UCSD-AML1 (cell line): ENCODE results near the gene PIGK.
A peak's percentile ranks its signal among the peaks of the same experiment; 100 is the strongest.

Source experiments
- DNase-seq: peaks from one replicate; lab custom pipeline; 2025; ENCODE audit not compliant: unreplicated experiment; lab: John Stamatoyannopoulos, UW

Gene PIGK

DNA sequence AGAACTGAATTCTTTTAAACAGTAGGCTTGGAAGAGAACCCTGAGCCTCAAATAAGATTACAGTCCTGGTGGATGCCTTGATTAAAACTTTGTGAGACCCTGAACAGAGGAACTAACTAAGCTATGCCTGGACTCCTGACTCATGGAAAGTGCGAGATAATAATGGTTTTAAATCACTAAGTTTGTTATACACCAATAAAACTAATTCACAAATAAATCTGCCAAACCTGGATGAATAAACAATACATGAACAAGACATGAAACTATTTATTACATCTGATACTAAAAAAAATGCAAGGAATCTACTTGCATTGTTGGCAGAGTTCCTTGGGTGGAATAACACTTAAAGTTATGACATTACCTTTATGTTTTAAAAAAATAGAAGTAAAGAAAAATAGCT lies 118.4 kb downstream of the PIGK start:
- DNase-seq: no peak

GRCh38 chr1:77096496-77097255 lies 122.6 kb downstream of the PIGK start:
- no peak for DNase-seq

DNA sequence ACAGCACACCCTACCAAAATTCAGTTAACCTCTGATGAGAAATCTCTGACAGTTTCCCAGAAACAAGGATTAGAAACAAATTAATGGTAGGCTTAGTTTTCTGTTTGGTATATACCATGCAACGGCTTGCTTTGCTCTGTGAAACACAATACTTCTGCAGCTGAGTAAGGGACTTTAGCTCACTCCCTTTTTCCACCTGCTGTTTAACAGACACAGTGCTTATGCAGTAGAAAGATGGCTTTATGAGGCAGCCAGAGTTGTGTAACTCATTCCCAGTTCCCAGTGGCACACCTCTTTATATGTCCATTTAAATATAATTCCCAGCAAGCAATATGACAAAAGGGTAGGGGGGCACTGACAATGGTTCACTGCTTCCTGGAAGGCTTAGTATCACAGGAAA lies 124.0 kb downstream of the PIGK start:
- no peak for DNase-seq

GRCh38 chr1:77089756-77090155 lies 129.5 kb downstream of the PIGK start:
- no peak for DNase-seq

GRCh38 chr1:77085109-77085508 lies 134.1 kb downstream of the PIGK start:
- no peak for DNase-seq

DNA sequence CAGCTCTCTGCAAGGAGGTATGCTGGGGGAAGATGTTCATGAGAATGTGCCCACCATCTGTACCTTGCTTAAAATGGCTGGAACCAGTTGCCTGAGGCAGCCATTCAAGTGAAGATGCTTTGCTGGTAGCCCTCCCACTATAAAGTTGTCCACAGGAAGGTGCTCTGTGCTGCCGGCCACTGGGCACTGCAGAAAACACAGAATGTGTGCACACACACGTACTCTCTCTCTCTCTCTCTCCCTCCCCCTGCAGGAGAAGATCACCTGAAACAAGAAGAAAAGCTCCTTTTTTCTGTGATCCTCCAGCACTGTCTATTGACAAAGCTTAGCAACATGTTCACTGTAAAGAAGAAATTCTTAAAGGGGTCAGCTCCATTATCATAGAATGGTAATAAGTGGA lies 134.8 kb downstream of the PIGK start:
- DNase-seq: no peak

GRCh38 chr1:77081834-77082233 lies 137.4 kb downstream of the PIGK start:
- DNase-seq: no peak

DNA sequence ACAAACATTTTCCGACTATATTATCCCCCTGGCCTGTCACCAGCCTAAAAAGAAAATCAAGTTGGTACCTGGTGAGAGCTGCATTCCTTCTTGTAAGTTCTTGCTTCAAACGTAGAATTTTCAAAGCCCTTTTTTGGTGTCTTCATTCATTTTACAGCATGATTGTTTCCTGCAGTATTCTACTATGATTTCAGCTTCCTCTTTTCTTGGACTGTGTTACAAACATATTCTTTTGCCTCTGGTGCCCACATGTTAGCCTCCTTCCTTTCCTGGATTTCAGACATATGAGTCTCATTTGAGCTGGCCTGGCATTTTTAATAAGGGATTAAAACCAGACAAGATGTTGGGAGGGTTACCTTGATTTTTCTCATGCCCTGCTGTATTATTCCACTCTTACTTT lies 142.5 kb downstream of the PIGK start:
- no peak for DNase-seq

DNA sequence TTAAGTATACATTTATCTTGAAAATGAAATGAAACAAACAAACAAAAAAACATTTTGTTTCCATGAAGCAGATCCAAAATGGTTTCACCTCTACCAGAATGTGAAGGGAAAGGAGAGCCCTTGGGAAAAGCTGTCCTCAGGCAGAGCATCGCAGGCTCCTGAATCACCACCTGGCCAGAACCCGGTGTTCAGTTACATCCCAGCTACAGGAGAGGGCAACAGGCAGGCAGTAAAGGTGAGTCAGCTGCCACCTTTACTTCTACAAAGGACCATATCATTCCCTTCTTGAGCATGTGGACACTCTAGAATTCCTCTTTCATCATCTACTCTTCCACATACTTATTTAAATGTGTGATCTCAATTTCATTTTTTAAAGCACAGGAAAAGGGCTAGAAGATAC lies 151.2 kb downstream of the PIGK start:
- no peak for DNase-seq

DNA sequence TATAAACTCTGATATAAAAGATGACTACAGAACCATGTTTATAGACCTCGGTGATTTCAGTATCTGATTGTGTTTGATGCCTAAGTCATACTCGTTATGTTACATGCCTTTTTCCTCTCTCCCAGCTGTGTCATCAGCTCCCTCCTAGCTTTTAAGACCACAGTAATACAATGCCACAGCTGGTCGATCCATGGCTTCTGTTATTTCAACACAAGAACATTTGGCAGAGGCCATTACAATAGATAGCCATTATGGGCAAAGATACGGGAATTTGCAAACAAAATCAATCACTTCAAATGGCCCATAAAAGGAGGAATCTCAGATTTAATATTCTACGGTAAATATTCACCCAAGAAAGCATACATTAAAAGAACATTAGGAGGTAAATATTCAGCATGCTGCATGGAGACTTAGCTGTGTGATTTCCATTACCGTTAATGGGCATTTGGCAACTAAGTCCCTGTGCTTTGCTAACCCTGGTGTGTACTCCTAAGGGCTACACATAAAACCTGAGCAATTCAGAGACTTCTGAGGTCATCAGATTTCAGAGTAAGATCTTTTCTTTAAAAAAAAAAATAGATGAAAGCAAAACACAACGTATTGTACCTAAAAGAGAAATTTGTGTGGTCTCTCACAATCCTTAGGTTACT lies 153.4 kb downstream of the PIGK start:
- DNase-seq: no peak

DNA sequence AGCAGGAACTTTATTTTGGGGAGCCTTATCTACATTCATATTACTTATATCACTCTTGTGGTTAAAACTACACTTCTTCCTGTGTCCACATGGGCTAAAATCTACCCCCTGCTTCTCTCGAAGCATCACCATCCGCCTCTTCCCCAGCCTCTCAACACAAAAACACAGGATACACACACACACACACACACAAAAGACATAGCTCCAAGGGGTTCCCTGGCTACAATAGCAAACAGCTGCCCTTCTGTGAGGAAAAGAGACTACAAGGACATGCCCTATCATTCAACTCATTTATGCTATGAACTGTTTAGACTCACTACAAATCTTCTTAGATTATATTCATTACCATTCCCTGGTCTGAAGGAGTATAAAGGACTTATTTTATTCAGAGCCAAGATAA lies 155.0 kb downstream of the PIGK start:
- no peak for DNase-seq

DNA sequence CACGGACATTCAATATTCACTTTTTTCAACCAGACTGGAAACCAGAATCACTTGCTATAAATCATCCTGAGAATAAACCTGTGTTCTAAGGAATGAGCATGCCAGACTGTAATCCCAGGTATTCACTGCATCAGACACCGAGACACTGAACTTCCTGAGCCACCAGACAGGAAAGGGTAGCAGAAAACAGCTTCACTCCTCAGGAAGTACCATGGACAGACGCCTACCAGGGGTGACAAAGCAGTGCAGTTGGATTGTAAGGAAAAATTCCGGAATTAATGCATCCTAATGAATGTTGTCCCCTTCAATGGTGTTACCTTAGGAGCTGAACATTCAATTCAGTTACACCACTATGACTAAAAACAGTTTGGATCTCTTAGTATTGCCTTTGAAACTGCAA lies 156.1 kb downstream of the PIGK start:
- DNase-seq: no peak

- DNase-seq: no peak
Observed at GRCh38 chr1:77061162-77061561, 158.1 kb downstream of the PIGK start.

- peak; percentile 56 for DNase-seq
Observed at GRCh38 chr1:77060000-77060399, 159.2 kb downstream of the PIGK start.

DNA sequence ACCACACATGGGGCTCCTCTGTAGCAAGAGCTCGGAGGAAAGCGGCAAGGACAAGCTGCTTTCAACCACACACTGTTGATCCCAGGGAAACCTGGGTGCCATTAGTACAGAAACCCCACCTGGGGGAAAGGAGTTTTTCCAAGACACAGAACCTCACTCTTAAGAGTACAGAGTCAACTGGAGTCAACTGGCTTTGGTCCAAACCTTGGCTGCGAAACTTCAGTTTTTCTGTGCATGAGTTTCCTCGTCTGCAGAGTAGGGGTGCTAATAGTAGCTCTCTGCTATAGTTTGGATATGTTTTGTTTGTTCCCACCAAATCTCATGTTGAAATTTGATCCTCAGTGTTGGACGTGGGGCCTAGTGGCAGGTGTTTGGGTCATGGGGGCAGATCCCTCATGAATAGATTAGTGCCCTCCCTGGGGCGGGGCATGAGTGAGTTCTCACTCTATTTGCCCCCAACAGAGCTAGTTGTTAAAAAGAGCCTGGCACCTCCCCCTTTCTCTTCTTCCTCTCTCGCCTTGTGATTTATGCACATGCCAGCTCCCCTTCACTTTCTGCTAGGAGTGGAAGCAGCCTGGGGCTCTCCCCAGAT lies 161.1 kb downstream of the PIGK start:
- no peak for DNase-seq

DNA sequence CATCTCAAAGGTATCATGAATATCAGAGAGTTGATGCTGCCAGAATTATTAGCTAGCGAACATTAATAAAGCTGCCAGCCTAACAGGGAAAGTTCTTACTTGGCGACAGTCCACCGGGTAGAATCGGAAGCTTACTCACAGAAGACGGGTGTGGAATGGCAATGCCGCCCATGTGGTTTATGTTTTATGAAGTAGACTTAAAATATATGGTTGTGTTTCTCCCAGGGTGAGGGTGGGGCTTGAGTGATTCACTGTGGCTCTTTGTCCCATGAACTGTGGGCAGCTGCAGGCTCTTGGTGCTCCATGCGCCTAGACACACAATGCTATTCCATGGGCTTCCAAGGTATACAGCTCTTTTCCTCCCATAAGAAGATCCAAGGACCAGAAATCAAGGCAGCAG lies 162.7 kb downstream of the PIGK start:
- no peak for DNase-seq

DNA sequence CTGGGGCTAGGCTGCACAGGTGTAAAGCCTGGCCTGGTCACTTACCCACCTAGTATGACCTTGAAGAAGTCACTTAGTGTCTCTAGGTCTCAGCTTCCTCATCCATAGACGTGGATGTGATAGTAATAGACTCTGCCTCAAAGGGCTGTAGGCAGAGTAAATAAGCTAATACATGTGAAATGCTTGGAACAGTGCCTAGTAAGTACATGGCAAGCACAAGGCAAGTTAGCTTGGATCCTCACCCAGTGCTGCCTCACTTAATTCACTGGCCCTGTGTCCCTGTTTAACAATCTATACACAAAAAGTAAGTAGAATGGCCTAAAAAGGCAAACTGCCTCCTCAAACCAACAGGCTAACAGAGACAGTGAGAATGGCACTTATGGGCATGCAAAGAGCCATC lies 167.8 kb downstream of the PIGK start:
- no peak for DNase-seq

GRCh38 chr1:77048615-77049005 lies 170.6 kb downstream of the PIGK start:
- no peak for DNase-seq

DNA sequence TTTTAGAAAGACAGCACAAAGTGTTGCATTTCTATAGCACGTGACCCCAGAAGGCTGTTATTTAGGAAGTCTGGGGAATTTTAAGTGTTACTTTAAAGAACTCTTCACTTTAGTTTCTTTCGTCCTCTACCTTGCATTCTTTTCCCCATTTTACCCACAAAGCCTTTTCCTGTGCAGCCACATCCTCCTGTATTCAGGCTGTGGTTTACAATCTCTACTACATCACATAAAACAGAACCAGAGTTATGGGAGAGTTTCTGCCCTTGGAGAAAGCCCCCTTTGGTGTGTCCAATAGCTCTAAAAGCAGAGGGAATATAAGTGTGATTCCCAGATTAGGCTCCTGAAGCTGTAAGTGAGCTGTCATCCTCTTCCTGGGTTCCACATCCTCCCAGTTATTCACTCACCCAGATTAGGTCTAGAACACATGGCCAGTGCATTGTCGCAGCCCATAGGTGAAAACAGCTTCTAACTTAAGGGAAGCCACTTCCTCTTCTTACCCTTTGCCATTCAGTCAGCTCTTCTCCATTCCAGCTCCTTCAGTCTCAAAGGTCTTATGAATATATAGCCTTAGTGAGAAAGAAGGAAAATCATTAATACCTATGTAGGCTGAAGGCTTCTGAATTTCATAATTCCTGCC lies 171.1 kb downstream of the PIGK start:
- DNase-seq: no peak

- no peak for DNase-seq
Observed at GRCh38 chr1:77047575-77047974, 171.7 kb downstream of the PIGK start.

DNA sequence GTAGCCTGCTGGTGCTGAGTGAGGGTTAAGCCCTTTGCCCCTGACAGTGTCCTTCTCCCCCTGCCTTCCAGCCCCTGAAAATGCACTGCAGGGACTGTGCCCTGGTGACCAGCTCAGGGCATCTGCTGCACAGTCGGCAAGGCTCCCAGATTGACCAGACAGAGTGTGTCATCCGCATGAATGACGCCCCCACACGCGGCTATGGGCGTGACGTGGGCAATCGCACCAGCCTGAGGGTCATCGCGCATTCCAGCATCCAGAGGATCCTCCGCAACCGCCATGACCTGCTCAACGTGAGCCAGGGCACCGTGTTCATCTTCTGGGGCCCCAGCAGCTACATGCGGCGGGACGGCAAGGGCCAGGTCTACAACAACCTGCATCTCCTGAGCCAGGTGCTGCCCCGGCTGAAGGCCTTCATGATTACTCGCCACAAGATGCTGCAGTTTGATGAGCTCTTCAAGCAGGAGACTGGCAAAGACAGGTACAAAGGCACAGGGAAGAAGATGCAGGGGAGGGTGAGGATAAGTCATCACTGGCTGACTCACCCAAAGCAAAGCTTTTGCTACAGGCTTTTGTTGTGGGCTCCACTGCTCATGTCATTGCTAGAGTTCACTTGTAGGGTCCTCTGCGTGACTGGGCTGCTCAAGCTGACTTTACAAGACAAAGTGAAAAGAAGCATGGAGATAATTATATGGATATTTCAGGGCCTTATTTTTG lies 174.9 kb downstream of the PIGK start:
- no peak for DNase-seq
